Uterus (tissue), 4 donors: ENCODE measurements around the gene RHEB. TPM values are rescaled to one million over a fixed set of nuclear protein-coding genes. Genes with fewer than 3 reads are reported as not detected.
A peak's percentile ranks its signal among the peaks of the same experiment; 100 is the strongest.

Source experiments
- DNase-seq, 2 donors: peaks; one replicate each; pipeline ENCODE4 v3.0.0-alpha.2; 2019 to 2020
- H3K27ac ChIP-seq, 2 donors: fragments of 200-600 bp; sonication (generic); 1 replicate in 1 of 2; 2 replicates in 1 of 2; pipeline ENCODE4 v1.5.1; 2016 to 2018
- H3K27me3 ChIP-seq, 2 donors: fragments of 200-600 bp; sonication (generic); one replicate each; pipeline ENCODE4 v1.5.1; 2018 to 2019; ENCODE audit warnings: control low read depth in 1 of 2
- H3K36me3 ChIP-seq, 2 donors: fragments of 200-600 bp; sonication (generic); one replicate each; pipeline ENCODE4 v1.5.1; 2019; ENCODE audit warnings: control low read depth in 1 of 2
- H3K4me1 ChIP-seq, 2 donors: fragments of 200-600 bp; sonication (generic); one replicate each; pipeline ENCODE4 v1.5.1; 2018 to 2019; ENCODE audit warnings: control low read depth in 1 of 2
- H3K4me3 ChIP-seq, 2 donors: fragments of 200-600 bp; sonication (generic); 1 replicate in 1 of 2; 2 replicates in 1 of 2; pipeline ENCODE4 v1.5.1; 2018 to 2019; ENCODE audit warnings: mild to moderate bottlenecking in 1 of 2
- H3K9me3 ChIP-seq, 2 donors: fragments of 200-600 bp; sonication (generic); one replicate each; pipeline ENCODE4 v1.5.1; 2019; ENCODE audit warnings: control low read depth in 1 of 2
- CTCF ChIP-seq, 4 experiments: fragments of 200-600 bp in 2 of 4; fragments of 450-650 bp in 2 of 4; sonication (generic) in 2 of 4; IDR thresholded peaks; one replicate each; pipeline ENCODE4 v1.5.1; 2016 to 2019; ENCODE audit warnings: antibody characterized with exemption in 4 of 4, mild to moderate bottlenecking in 2 of 4, moderate library complexity in 1 of 4
- POLR2A ChIP-seq, 2 donors: fragments of 450-650 bp; IDR thresholded peaks; one replicate each; pipeline ENCODE4 v1.6.1; 2016; ENCODE audit warnings: antibody characterized with exemption in 2 of 2, mild to moderate bottlenecking in 1 of 2, moderate library complexity in 1 of 2
- intact Hi-C: fragments of 100-400 bp; cut with DNase I; formaldehyde crosslinking; loops from one replicate; pipeline ENCODE4 v1.15.1; 2023; ENCODE audit warnings: low total_unique reads
- total RNA-seq, 4 donors: library from RNA; depleted of rRNA in 3 of 4; stranded (reverse); fragments of >200 nt in 3 of 4; gene quantifications; one replicate each; pipeline versions ENCODE4 v1.1.0 to v1.2.4, GENCODE V29; 2014 to 2023
- donor health status: DM: yes; HTN: yes; CAD: no.

The RHEB gene
- total RNA-seq, 4 donors from 2014 or later = 69.2 to 135 (median 102) TPM

DNA sequence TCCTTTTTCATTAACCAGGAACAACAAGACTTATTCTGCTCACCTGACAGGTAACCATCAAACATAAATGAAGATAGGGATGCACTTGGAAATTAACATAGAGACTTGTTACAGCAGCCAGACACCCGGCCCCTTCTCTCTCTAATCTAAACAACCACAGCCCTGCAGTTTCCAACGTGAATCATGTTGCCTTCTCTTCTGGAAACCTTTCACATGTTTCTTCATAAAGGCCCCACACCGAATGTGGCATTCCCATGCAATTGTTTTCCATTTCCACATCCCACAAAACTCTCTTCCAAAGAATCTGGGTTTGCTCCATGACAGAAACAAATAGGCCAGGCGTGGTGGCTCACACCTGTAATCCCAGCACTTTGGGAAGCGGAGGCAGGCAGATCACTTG lies 94.9 kb downstream of the RHEB start:
- Histone ChIP-seq H3K36me3 (no peaks in the 10 kb centered on the region), H3K4me1 (peaks cover 13 to 26% of the 10 kb centered on the region in 2 donors), H3K9me3 (no peaks in the 10 kb centered on the region), H3K27me3 (no peaks in the 10 kb centered on the region), H3K27ac (peak overlapping the region; percentile 87 to 88), H3K4me3 (no peak overlapping the region)
- intact Hi-C loops = no loop called here
- DNase-seq = no peak
- TF ChIP-seq CTCF (IDR thresholded peaks at IDR 0.05) (no peak), POLR2A (IDR thresholded peaks at IDR 0.05) (no peak)

DNA sequence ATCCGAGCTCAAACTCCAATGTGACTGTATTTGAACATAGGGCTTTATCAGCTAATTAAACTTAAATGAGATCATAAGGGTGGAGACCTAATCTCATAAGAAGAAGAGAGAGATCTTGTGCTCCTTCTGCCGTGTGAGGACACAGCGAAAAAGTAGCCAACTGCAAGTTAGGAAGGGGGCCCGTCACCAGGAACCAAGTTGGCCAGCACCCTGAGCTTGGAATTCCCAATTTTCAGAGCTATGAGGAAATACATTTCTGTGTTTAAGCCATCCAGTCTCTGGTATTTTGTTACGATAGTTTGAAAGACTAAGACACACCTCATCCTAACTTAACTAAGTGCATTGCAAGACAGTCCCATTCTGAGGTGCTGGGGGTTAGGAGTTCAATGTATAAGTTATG lies 95.8 kb downstream of the RHEB start:
- no peaks in the 10 kb centered on the region for H3K9me3 ChIP-seq
- no peak overlapping the region for H3K4me3 ChIP-seq
- H3K36me3 ChIP-seq = no peaks in the 10 kb centered on the region
- TF ChIP-seq CTCF (IDR thresholded peaks at IDR 0.05) (no peak), POLR2A (IDR thresholded peaks at IDR 0.05) (no peak)
- peaks cover 9 to 18% of the 10 kb centered on the region in 2 donors for H3K4me1 ChIP-seq
- H3K27me3 ChIP-seq = no peaks in the 10 kb centered on the region
- peak in 1 of 2 donors; percentile 8 for DNase-seq
- no peak overlapping the region for H3K27ac ChIP-seq
- intact Hi-C loops = no loop called here

DNA sequence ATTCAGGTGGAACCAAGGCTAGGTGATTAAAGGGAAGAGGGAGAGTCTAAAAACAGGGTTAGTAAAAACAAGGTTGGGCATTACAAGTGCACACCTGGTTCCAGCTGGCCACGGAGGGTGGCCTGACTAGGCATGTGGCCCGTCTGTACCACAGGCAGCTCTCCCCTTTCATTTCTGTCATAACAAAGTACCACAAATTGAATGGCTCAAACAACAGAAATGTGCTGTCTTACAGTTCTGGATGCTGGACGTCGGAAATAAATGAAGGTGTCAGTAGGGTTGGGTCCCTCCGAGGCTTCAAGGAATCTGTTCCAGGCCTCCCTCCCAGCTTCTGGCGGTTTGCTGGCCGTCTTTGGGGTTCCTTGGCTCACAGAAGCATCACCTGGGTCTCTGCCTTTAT lies 96.5 kb downstream of the RHEB start:
- H3K27ac ChIP-seq = no peak overlapping the region
- DNase-seq = no peak
- H3K27me3 ChIP-seq = no peaks in the 10 kb centered on the region
- no peaks in the 10 kb centered on the region for H3K9me3 ChIP-seq
- intact Hi-C loops = no loop called here
- peaks cover 9 to 13% of the 10 kb centered on the region in 2 donors for H3K4me1 ChIP-seq
- no peak overlapping the region for H3K4me3 ChIP-seq
- no peak for TF ChIP-seq POLR2A (IDR thresholded peaks at IDR 0.05)
- TF ChIP-seq CTCF (IDR thresholded peaks at IDR 0.05) = no peak
- no peaks in the 10 kb centered on the region for H3K36me3 ChIP-seq

- intact Hi-C loops = no loop called here
- no peaks in the 10 kb centered on the region for H3K36me3 ChIP-seq
- H3K27ac ChIP-seq = no peak overlapping the region
- H3K4me1 ChIP-seq = peaks cover 5% of the 10 kb centered on the region in 2 donors
- H3K9me3 ChIP-seq = no peaks in the 10 kb centered on the region
- H3K27me3 ChIP-seq = no peaks in the 10 kb centered on the region
- DNase-seq = no peak
- no peak overlapping the region for H3K4me3 ChIP-seq
- no peak for TF ChIP-seq POLR2A (IDR thresholded peaks at IDR 0.05)
- TF ChIP-seq CTCF (IDR thresholded peaks at IDR 0.05) = no peak
Measured at GRCh38 chr7:151422212-151422611, 97.5 kb downstream of the RHEB start.

DNA sequence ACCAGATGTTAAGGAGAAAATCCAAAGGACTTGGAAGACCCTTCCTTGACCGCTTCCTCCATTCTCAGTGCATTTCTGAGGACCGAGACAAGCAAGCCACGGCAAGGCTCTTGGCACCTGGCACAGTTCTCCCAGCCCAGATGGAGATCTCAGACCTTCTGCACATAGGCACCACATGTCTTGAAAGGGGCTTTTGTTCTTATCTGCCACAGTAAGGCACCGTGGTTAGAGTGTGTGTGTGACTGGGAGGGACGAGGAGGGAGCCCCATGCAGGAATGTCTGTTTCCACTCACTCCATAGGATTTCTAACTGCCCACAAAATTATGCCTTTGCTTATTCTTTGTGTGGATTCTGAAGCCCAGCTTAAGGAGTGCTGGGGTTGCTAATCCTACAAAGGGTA lies 99.6 kb downstream of the RHEB start:
- DNase-seq = no peak
- intact Hi-C loops = no loop called here
- TF ChIP-seq CTCF (IDR thresholded peaks at IDR 0.05) (no peak), POLR2A (IDR thresholded peaks at IDR 0.05) (no peak)
- Histone ChIP-seq H3K27ac (no peak overlapping the region), H3K4me3 (no peak overlapping the region), H3K9me3 (no peaks in the 10 kb centered on the region), H3K27me3 (no peaks in the 10 kb centered on the region), H3K4me1 (no peaks in the 10 kb centered on the region), H3K36me3 (no peaks in the 10 kb centered on the region)
